Endothelial cell of umbilical vein (primary cell): ENCODE results near the gene GPR173. TPM values are rescaled to one million over a fixed set of nuclear protein-coding genes. Genes with fewer than 3 reads are reported as not detected.

Experiments
- BruUV-seq: library from RNA; stranded (reverse); fragments of 400-500 nt; replicated peaks from 2 replicates; lab custom pipeline; 2021; lab: Mats Ljungman, UMichigan
- CTCF ChIA-PET: fragments of 300-600, 350-600 bp; sonication (Branson Sonifier 250); formaldehyde crosslinking; loops from one replicate; lab custom pipeline; 2021; ENCODE audit warnings: antibody characterized with exemption, inconsistent platforms; lab: Charles Lee
- POLR2A ChIA-PET: fragments of 300-600, 350-600 bp; sonication (Branson Sonifier 250); formaldehyde crosslinking; loops from one replicate; lab custom pipeline; 2021; ENCODE audit warnings: antibody characterized with exemption, inconsistent platforms; lab: Charles Lee
- DNase-seq: peaks from one replicate; pipeline ENCODE4 v3.0.0-alpha.2; 2011; ENCODE audit warnings: low read depth, low spot score
- FAIRE-seq: peaks from 2 replicates; lab custom pipeline; 2011; peaks lifted over from hg19 to GRCh38; lab: Jason Lieb, UNC
- H2AFZ ChIP-seq: 2 replicates; pipeline ENCODE4 v1.6.0; 2012; ENCODE audit warnings: low read depth, low read length, control low read depth, inconsistent platforms
- H3K27ac ChIP-seq: 2 replicates; pipeline ENCODE4 v1.5.1; 2011; ENCODE audit warnings: low read depth, mild to moderate bottlenecking, control low read depth, low read length, moderate library complexity; ENCODE audit not compliant: insufficient read depth
- H3K27me3 ChIP-seq, 2 experiments: 2 replicates each; pipeline versions ENCODE4 v1.6.0 to v1.6.1; 2011; ENCODE audit warnings: low read length in 2 of 2, mixed read lengths in 1 of 2; ENCODE audit not compliant: control insufficient read depth in 2 of 2, insufficient read depth in 2 of 2
- H3K36me3 ChIP-seq, 2 experiments: 2 replicates in 1 of 2; 3 replicates in 1 of 2; pipeline ENCODE4 v1.5.1; 2011; ENCODE audit warnings: low read length in 2 of 2, mild to moderate bottlenecking in 1 of 2, moderate library complexity in 1 of 2; ENCODE audit not compliant: control insufficient read depth in 2 of 2, insufficient read depth in 2 of 2; ENCODE audit errors: extremely low read depth in 1 of 2
- H3K4me1 ChIP-seq: 3 replicates; pipeline ENCODE4 v1.5.1; 2011; ENCODE audit warnings: mild to moderate bottlenecking, low read length; ENCODE audit not compliant: control insufficient read depth, insufficient read depth; ENCODE audit errors: extremely low read depth
- H3K4me2 ChIP-seq: 2 replicates; pipeline ENCODE4 v1.6.1; 2011; ENCODE audit warnings: low read length, control low read depth, mixed read lengths; ENCODE audit not compliant: insufficient read depth
- H3K4me3 ChIP-seq, 3 experiments: fragments of 200-600 bp in 1 of 3; sonication (generic), shearing (Covaris generic) in 1 of 3; replicated peaks in 1 of 3; 2 replicates each; pipeline ENCODE4 v1.5.1; 2011 to 2016; ENCODE audit warnings: control low read depth in 3 of 3, low read length in 3 of 3, mild to moderate bottlenecking in 2 of 3, inconsistent platforms in 1 of 3, low read depth in 1 of 3, moderate library complexity in 1 of 3; ENCODE audit not compliant: insufficient read depth in 1 of 3
- H3K79me2 ChIP-seq: 2 replicates; pipeline ENCODE4 v1.6.0; 2012; ENCODE audit warnings: low read length, inconsistent platforms; ENCODE audit not compliant: control insufficient read depth, insufficient read depth
- H3K9ac ChIP-seq: replicated peaks from 2 replicates; pipeline ENCODE3; 2011; ENCODE audit warnings: low read length, control low read depth; ENCODE audit not compliant: insufficient read depth; ENCODE audit errors: extremely low read depth
- H3K9me1 ChIP-seq: replicated peaks from 3 replicates; pipeline ENCODE4 v1.6.0; 2011; ENCODE audit warnings: mild to moderate bottlenecking, low read length; ENCODE audit not compliant: control insufficient read depth, insufficient read depth; ENCODE audit errors: extremely low read depth
- H3K9me3 ChIP-seq: replicated peaks from 2 replicates; pipeline ENCODE4 v1.5.1; 2012; ENCODE audit warnings: low read length, inconsistent platforms; ENCODE audit not compliant: control insufficient read depth, insufficient read depth
- H4K20me1 ChIP-seq: replicated peaks from 2 replicates; pipeline ENCODE3; 2011; ENCODE audit warnings: mild to moderate bottlenecking, low read length; ENCODE audit not compliant: control insufficient read depth, insufficient read depth; ENCODE audit errors: extremely low read depth
- EZH2 ChIP-seq: IDR thresholded peaks from 2 replicates; pipeline ENCODE4 v1.6.1; 2012; ENCODE audit warnings: borderline replicate concordance, low read depth, mild to moderate bottlenecking, moderate library complexity, low read length, inconsistent platforms; ENCODE audit not compliant: severe bottlenecking
- FOS ChIP-seq: IDR thresholded peaks from 2 replicates; pipeline ENCODE4 v1.6.1; 2011; ENCODE audit warnings: mild to moderate bottlenecking, low read length, moderate library complexity, borderline replicate concordance; ENCODE audit not compliant: insufficient read depth
- GATA2 ChIP-seq: IDR thresholded peaks from 2 replicates; pipeline ENCODE4 v1.7.0; 2011; ENCODE audit warnings: low read depth, mild to moderate bottlenecking, moderate library complexity, mixed read lengths, low read length; ENCODE audit not compliant: insufficient read length, insufficient read depth
- JUN ChIP-seq: IDR thresholded peaks from 2 replicates; pipeline ENCODE4 v1.6.1; 2011; ENCODE audit warnings: borderline replicate concordance, low read depth; ENCODE audit not compliant: insufficient read length, insufficient read depth
- MAX ChIP-seq: IDR thresholded peaks from 2 replicates; pipeline ENCODE4 v1.6.1; 2011; ENCODE audit not compliant: insufficient read depth, insufficient read length
- MYC ChIP-seq: IDR thresholded peaks from one replicate; pipeline ENCODE4 v1.6.1; 2011; ENCODE audit warnings: mild to moderate bottlenecking, low read depth, low read length
- POLR2A ChIP-seq: IDR thresholded peaks from 2 replicates; pipeline ENCODE4 v1.6.1; 2012; ENCODE audit warnings: low read depth, mild to moderate bottlenecking, control low read depth, low read length
- POLR2AphosphoS5 ChIP-seq: IDR thresholded peaks from 2 replicates; pipeline ENCODE4 v1.6.1; 2012; ENCODE audit warnings: low read depth, mild to moderate bottlenecking, control low read depth, low read length, moderate library complexity; ENCODE audit not compliant: insufficient read depth
- dilution Hi-C: fragments of 300-500 bp; cut with MboI; formaldehyde crosslinking; loops from one replicate; pipeline ENCODE4 v1.15.0; 2019; ENCODE audit warnings: low sequenced_read_pairs; ENCODE audit not compliant: extremely low pct_ligation_motif_present
- intact Hi-C: fragments of 100-400 bp; cut with micrococcal nuclease; formaldehyde crosslinking; loops from one replicate; pipeline ENCODE4 v1.10.0; 2022
- polyA plus RNA-seq, 4 experiments: library from polyadenylated mRNA; depleted of rRNA in 3 of 4; stranded (reverse) in 3 of 4; unstranded in 1 of 4; fragments of >200 nt; gene quantifications; 2 replicates each; pipeline versions ENCODE4 v1.2.1 to v1.2.3, GENCODE V29; 2011 to 2012; ENCODE audit warnings: missing spikeins in 1 of 4
- total RNA-seq: library from RNA; stranded (reverse); gene quantifications from 2 replicates; pipeline ENCODE4 v1.2.3, GENCODE V29; 2021
- TF ChIP-seq, protein P1 (sequence below), 2 donors: IDR thresholded peaks; 1 replicate in 1 of 2; 2 replicates in 1 of 2; pipeline ENCODE4 v1.5.1; 2011; ENCODE audit warnings: low read length in 2 of 2, mild to moderate bottlenecking in 2 of 2, moderate library complexity in 2 of 2, control low read depth in 1 of 2, inconsistent platforms in 1 of 2, low read depth in 1 of 2; ENCODE audit not compliant: insufficient read depth in 1 of 2; ENCODE audit errors: extremely low read depth in 1 of 2

The GPR173 gene
- total and polyA plus RNA-seq, 2 donors (not counting 3 experiments of a cell fraction or from before 2014, with no cell fraction given): 9.2 to 11.3 TPM

GRCh38 chrX:53122013-53122412, 73.4 kb downstream of the GPR173 start:
- H3K4me2 ChIP-seq: no peak overlapping the region
- ChIA-PET POLR2A (no interaction called here), CTCF (no interaction called here)
- dilution Hi-C loops: no loop called here
- no peaks in the 10 kb centered on the region for H3K36me3 ChIP-seq
- no peak overlapping the region for H3K9ac ChIP-seq
- DNase-seq (no peak), FAIRE-seq (no peak)
- H4K20me1 ChIP-seq: no peaks in the 10 kb centered on the region
- H3K27ac ChIP-seq: no peak overlapping the region
- H3K4me1 ChIP-seq: no peaks in the 10 kb centered on the region
- H2AFZ ChIP-seq: no peak overlapping the region
- H3K27me3 ChIP-seq: no peaks in the 10 kb centered on the region
- no peak for TF ChIP-seq JUN
- TF ChIP-seq EZH2: no peak
- TF ChIP-seq, protein P1, sequence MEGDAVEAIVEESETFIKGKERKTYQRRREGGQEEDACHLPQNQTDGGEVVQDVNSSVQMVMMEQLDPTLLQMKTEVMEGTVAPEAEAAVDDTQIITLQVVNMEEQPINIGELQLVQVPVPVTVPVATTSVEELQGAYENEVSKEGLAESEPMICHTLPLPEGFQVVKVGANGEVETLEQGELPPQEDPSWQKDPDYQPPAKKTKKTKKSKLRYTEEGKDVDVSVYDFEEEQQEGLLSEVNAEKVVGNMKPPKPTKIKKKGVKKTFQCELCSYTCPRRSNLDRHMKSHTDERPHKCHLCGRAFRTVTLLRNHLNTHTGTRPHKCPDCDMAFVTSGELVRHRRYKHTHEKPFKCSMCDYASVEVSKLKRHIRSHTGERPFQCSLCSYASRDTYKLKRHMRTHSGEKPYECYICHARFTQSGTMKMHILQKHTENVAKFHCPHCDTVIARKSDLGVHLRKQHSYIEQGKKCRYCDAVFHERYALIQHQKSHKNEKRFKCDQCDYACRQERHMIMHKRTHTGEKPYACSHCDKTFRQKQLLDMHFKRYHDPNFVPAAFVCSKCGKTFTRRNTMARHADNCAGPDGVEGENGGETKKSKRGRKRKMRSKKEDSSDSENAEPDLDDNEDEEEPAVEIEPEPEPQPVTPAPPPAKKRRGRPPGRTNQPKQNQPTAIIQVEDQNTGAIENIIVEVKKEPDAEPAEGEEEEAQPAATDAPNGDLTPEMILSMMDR (IDR thresholded peaks at IDR 0.05; ENCODE audit: extremely low read depth in 1 of 2, insufficient read depth in 1 of 2, low read depth in 1 of 2, low read length in 2 of 2): no peak
- no peak for TF ChIP-seq POLR2AphosphoS5
- TF ChIP-seq MAX: no peak
- TF ChIP-seq GATA2: no peak
- TF ChIP-seq MYC: no peak
- no peak for TF ChIP-seq POLR2A
- TF ChIP-seq FOS: no peak
- no peaks in the 10 kb centered on the region for H3K79me2 ChIP-seq
- no peak overlapping the region for H3K4me3 ChIP-seq
- BruUV-seq: no TSS peak
- intact Hi-C loops: no loop called here
- no peaks in the 10 kb centered on the region for H3K9me1 ChIP-seq
- no peaks in the 10 kb centered on the region for H3K9me3 ChIP-seq
